HepG2 (cell line): ENCODE data around the gene AUTS2. TPM values are rescaled to one million over a fixed set of nuclear protein-coding genes. Genes with fewer than 3 reads are reported as not detected.

Experiments
- DMTF1 ChIP-seq: sonication (generic); formaldehyde crosslinking; IDR thresholded peaks from 2 replicates; pipeline ENCODE4 v1.4.0; 2020; ENCODE audit warnings: mild to moderate bottlenecking, missing genetic modification reagents
- polyA plus RNA-seq, 8 experiments: library from polyadenylated mRNA; depleted of rRNA in 3 of 8; stranded (reverse) in 7 of 8; unstranded in 1 of 8; fragments of >200 nt; fragmentation: Illumina TruSeq in 4 of 8; extraction: Trizol in 4 of 8; gene quantifications; 2 replicates each; pipeline versions ENCODE4 v1.2.1 to v1.2.3, GENCODE V29; 2011 to 2016; ENCODE audit warnings: low read depth in 4 of 8, missing spikeins in 1 of 8, mixed read lengths in 1 of 8; ENCODE audit not compliant: insufficient read depth in 1 of 8
- total RNA-seq, 5 experiments: library from RNA; depleted of rRNA; stranded (reverse); fragments of >200 nt; fragmentation: Illumina TruSeq; extraction: Trizol; gene quantifications; 2 replicates each; pipeline ENCODE4 v1.2.3, GENCODE V29; 2016; ENCODE audit warnings: low read depth in 1 of 5
- TF ChIP-seq, protein P1 (sequence below): IDR thresholded peaks from 2 replicates; pipeline ENCODE4 v1.6.1; 2016; ENCODE audit warnings: low read depth, missing genetic modification reagents, missing compliant biosample characterization

The AUTS2 gene
- total and polyA plus RNA-seq, 2 of the 13 experiments (the other 11 are each of a cell fraction or from before 2014, with no cell fraction given), result 0.38 TPM; not detected in 1

DNA sequence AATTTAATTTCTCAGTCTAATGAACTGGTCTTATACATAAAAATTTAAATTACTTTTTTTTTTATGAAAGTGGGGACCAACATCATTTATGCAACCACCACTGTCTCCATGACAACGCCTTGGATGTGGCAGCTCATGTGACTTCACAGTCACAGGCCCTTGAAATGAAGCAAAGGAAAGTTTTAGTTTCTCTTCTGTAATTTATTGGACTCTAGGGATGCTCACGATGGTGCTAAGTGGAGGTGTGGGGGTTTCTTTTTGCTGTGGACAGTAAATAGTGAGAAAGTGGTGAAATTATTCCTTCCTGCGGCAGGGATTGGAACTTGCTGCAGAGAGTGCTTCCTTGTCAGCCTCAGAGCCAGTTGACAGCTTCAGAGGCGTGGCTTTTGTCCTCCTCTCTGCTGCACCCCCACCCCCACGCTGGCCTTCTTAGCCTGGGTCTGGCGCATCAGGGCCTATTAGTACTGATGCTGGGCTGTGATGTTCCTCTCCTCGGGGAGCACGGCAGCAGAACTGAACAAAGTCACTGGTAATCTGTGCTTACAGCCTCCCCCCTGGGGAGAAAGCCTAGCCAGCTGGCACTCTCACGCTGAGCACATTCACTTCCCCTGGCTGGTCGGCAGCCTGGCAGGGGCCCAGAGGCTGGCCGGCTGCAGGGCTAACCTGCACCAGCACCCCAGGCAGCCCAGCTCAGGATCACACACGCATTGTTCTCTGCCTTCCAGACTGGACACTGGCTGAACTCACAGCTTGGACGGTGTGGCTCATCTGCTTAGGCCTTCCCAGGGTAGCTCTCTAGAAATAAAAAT is 1016.2 kb downstream of the AUTS2 start (continued):
- TF ChIP-seq, protein P1, sequence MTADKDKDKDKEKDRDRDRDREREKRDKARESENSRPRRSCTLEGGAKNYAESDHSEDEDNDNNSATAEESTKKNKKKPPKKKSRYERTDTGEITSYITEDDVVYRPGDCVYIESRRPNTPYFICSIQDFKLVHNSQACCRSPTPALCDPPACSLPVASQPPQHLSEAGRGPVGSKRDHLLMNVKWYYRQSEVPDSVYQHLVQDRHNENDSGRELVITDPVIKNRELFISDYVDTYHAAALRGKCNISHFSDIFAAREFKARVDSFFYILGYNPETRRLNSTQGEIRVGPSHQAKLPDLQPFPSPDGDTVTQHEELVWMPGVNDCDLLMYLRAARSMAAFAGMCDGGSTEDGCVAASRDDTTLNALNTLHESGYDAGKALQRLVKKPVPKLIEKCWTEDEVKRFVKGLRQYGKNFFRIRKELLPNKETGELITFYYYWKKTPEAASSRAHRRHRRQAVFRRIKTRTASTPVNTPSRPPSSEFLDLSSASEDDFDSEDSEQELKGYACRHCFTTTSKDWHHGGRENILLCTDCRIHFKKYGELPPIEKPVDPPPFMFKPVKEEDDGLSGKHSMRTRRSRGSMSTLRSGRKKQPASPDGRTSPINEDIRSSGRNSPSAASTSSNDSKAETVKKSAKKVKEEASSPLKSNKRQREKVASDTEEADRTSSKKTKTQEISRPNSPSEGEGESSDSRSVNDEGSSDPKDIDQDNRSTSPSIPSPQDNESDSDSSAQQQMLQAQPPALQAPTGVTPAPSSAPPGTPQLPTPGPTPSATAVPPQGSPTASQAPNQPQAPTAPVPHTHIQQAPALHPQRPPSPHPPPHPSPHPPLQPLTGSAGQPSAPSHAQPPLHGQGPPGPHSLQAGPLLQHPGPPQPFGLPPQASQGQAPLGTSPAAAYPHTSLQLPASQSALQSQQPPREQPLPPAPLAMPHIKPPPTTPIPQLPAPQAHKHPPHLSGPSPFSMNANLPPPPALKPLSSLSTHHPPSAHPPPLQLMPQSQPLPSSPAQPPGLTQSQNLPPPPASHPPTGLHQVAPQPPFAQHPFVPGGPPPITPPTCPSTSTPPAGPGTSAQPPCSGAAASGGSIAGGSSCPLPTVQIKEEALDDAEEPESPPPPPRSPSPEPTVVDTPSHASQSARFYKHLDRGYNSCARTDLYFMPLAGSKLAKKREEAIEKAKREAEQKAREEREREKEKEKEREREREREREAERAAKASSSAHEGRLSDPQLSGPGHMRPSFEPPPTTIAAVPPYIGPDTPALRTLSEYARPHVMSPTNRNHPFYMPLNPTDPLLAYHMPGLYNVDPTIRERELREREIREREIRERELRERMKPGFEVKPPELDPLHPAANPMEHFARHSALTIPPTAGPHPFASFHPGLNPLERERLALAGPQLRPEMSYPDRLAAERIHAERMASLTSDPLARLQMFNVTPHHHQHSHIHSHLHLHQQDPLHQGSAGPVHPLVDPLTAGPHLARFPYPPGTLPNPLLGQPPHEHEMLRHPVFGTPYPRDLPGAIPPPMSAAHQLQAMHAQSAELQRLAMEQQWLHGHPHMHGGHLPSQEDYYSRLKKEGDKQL (CRISPR knock-in tag), result no peak
- TF ChIP-seq DMTF1 (CRISPR knock-in tag), result no peak
